Measurements from ENCODE around the gene PTPRQ.

Gene PTPRQ

GRCh38 chr12:80704420-80704819 is 260.4 kb downstream of the PTPRQ start:
- no peak for DNase-seq (ENCODE audit: low read depth)
- TF ChIP-seq, protein P1, sequence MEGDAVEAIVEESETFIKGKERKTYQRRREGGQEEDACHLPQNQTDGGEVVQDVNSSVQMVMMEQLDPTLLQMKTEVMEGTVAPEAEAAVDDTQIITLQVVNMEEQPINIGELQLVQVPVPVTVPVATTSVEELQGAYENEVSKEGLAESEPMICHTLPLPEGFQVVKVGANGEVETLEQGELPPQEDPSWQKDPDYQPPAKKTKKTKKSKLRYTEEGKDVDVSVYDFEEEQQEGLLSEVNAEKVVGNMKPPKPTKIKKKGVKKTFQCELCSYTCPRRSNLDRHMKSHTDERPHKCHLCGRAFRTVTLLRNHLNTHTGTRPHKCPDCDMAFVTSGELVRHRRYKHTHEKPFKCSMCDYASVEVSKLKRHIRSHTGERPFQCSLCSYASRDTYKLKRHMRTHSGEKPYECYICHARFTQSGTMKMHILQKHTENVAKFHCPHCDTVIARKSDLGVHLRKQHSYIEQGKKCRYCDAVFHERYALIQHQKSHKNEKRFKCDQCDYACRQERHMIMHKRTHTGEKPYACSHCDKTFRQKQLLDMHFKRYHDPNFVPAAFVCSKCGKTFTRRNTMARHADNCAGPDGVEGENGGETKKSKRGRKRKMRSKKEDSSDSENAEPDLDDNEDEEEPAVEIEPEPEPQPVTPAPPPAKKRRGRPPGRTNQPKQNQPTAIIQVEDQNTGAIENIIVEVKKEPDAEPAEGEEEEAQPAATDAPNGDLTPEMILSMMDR (IDR thresholded peaks at IDR 0.05; ENCODE audit: insufficient read depth, low read depth, low read length, missing control alignments): no peak
- no peak overlapping the region for H3K4me3 ChIP-seq (ENCODE audit: low read depth, low read length)

DNA sequence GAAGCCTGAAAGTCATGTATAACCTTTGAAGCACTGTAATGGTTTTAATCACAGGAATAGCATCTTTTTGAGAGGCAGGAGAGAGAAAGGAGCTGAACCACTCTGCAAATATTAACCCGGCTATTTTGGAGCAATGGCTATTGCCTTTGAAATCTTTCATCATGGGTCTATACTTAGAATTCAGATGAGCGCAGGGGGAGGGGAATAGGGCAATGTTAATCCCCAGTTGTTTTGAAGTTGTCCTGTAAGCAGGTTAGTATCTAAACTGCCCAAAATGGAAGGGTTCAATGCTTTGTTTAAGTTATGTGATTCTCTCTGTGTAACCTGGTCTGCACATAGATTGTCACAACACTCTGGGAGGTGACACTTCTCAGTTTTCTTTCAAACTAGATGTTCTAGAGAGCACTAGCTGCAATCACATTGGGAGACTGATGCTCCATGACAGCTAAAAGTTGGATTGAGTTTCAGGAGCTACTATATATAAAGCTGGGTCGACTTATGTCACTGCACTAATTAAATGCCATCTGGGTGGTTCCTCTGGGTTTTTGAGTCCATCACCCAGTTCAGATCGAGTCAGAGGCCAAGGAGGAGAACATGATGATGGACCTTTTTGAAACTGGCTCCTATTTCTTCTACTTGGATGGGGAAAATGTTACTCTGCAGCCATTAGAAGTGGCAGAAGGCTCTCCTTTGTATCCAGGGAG is 263.2 kb downstream of the PTPRQ start, which contains the start of gene MYF6:
MYF6 (plus strand) TSS at position 509 of the 704 bp plus-strand sequence; CDS start at position 595, 86 bp downstream.
- no peak for DNase-seq (ENCODE audit: low read depth)
- H3K4me3 ChIP-seq (ENCODE audit: low read depth, low read length): peak within 1 kb of the TSS; percentile 41
- TF ChIP-seq, protein P1 (IDR thresholded peaks at IDR 0.05; ENCODE audit: insufficient read depth, low read depth, low read length, missing control alignments): no peak

DNA sequence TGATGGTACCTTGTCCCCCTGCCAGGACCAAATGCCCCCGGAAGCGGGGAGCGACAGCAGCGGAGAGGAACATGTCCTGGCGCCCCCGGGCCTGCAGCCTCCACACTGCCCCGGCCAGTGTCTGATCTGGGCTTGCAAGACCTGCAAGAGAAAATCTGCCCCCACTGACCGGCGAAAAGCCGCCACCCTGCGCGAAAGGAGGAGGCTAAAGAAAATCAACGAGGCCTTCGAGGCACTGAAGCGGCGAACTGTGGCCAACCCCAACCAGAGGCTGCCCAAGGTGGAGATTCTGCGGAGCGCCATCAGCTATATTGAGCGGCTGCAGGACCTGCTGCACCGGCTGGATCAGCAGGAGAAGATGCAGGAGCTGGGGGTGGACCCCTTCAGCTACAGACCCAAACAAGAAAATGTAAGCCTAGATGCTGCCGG is 263.8 kb downstream of the PTPRQ start:
- TF ChIP-seq, protein P1 (IDR thresholded peaks at IDR 0.05; ENCODE audit: insufficient read depth, low read depth, low read length, missing control alignments): no peak
- no peak for DNase-seq (ENCODE audit: low read depth)
- H3K4me3 ChIP-seq (ENCODE audit: low read depth, low read length): no peak overlapping the region

DNA sequence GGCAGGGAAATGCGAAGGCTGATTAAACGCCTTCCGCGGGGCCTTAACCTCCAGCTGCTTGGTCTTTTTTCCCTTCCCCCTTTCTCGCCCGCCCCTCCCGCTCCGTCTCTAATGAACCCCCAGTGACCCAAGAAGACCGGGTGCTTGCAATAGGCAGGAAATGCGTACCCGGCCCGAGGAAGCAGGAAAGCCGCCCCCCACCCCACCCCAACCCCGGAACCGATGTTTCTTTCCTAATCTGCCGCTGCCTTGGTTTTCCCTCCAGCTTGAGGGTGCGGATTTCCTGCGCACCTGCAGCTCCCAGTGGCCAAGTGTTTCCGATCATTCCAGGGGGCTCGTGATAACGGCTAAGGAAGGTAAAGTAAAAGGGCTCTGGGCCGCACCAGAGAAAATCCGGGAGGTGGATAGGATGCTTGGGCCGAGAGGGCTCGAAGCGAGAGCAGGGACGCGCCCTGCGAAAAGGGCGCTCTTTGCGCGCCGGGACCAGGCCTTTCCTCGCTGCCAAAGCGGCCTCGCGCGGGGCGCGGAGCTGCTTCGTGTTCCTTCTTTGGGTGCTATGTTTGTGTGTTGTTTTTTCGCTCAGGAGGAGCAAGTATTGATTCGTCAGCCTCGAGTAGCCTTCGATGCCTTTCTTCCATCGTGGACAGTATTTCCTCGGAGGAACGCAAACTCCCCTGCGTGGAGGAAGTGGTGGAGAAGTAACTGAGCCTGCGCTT is 264.4 kb downstream of the PTPRQ start:
- peak overlapping the region; percentile 41 for H3K4me3 ChIP-seq (ENCODE audit: low read depth, low read length)
- DNase-seq (ENCODE audit: low read depth): peak; percentile 26
- TF ChIP-seq, protein P1 (IDR thresholded peaks at IDR 0.05; ENCODE audit: insufficient read depth, low read depth, low read length, missing control alignments): no peak

DNA sequence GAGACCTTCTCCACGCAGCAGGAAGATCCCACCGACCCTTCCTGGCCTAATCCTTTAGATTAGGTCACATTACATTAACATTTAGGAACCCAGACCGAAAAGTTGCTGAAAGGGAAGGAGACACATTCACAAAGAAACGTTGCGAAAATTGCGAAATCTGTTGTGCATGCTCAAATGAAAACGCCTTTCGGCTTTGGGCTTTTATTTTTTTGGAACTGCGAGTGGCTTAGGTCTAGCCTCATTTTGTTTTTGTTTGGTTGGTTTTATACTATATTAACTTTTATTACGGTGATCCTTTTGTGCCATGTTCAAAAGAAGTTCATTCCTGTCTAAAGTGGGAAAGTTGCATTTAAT is 264.9 kb downstream of the PTPRQ start:
- DNase-seq (ENCODE audit: low read depth): no peak
- TF ChIP-seq, protein P1 (IDR thresholded peaks at IDR 0.05; ENCODE audit: insufficient read depth, low read depth, low read length, missing control alignments): no peak
- peak overlapping the region; percentile 41 for H3K4me3 ChIP-seq (ENCODE audit: low read depth, low read length)

DNA sequence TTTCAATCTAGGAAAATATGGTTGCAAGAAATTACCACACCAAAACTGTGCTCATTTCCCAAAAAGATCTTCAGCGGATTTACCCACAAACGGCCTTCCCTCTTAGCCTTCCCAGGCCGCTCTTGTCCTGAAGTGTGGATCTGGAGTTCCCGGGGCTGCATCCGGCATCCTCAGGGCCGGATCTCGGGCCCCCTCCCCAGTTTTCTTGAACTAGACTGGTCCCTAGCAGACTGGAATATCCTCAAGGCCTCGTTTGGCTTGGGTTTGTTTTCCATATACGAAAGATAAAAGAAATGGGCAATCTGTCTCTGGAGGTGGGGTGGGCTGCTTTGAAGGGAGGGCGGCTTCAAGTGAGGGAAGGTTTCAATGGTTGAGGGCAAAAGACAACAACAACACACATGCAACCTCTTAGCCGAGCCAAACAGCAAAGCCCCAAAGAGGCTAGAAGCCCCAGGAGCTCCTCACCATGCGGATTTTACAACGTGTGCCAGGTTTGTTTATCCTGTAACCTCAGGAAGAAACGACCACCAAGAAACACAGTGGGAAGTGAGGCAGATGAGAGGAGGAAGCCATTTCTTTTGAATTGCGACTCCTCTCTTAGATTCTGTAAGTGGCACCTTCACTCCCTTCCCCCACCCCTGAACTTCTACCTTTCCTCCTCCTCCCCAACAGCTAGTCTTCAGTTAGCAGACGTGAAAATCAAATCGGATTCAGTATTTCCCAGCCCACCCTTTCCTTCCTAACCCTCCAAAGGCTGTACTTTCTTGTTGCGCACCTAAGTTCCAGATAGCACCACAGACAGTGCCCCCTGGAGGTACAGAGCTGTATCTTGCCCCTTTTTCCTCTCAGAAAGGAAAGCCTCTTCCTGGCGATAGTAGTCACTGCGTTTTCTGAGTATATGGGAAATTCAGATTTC is 266.0 kb downstream of the PTPRQ start:
- H3K4me3 ChIP-seq (ENCODE audit: low read depth, low read length): no peak overlapping the region
- TF ChIP-seq, protein P1 (IDR thresholded peaks at IDR 0.05; ENCODE audit: insufficient read depth, low read depth, low read length, missing control alignments): peak; percentile 63
- DNase-seq (ENCODE audit: low read depth): peak; percentile 55

Data from GM12865 (cell line).